Stomach (tissue), 9 donors: ENCODE results near the gene ZBTB32. TPM values are rescaled to one million over a fixed set of nuclear protein-coding genes. Genes with fewer than 3 reads are reported as not detected.
A peak's percentile ranks its signal among the peaks of the same experiment; 100 is the strongest.

Experiments used
- DNase-seq, 2 donors: peaks; one replicate each; pipeline versions ENCODE4 v3.0.0 to v3.0.0-alpha.2; 2013 to 2019
- H3K27ac ChIP-seq, 5 donors: fragments of 200-600 bp in 4 of 5; sonication (generic) in 4 of 5; one replicate each; pipeline ENCODE4 v1.5.1; 2013 to 2019; ENCODE audit warnings: mild to moderate bottlenecking in 1 of 5, moderate library complexity in 1 of 5
- H3K27me3 ChIP-seq, 3 donors: fragments of 200-600 bp; sonication (generic); one replicate each; pipeline ENCODE4 v1.5.1; 2017 to 2019; ENCODE audit warnings: mixed run types in 1 of 3
- H3K36me3 ChIP-seq, 4 donors: fragments of 200-600 bp; sonication (generic); 1 replicate in 3 of 4; 2 replicates in 1 of 4; pipeline ENCODE4 v1.5.1; 2016 to 2019
- H3K4me1 ChIP-seq, 4 donors: fragments of 200-600 bp; sonication (generic); one replicate each; pipeline ENCODE4 v1.5.1; 2016 to 2019
- H3K4me3 ChIP-seq, 4 donors: fragments of 200-600 bp; sonication (generic) in 3 of 4; one replicate each; pipeline ENCODE4 v1.5.1; 2016 to 2019; ENCODE audit warnings: mild to moderate bottlenecking in 1 of 4
- H3K9me3 ChIP-seq, 4 donors: fragments of 200-600 bp; sonication (generic); one replicate each; pipeline ENCODE4 v1.5.1; 2016 to 2019
- EP300 ChIP-seq: sonication (generic); formaldehyde crosslinking; IDR thresholded peaks from one replicate; pipeline ENCODE4 v1.6.1; 2017; ENCODE audit warnings: antibody characterized with exemption
- POLR2A ChIP-seq, 4 donors: fragments of 450-650 bp; IDR thresholded peaks; one replicate each; pipeline ENCODE4 v1.6.1; 2016; ENCODE audit warnings: antibody characterized with exemption in 4 of 4, control low read depth in 2 of 4, mild to moderate bottlenecking in 1 of 4, moderate library complexity in 1 of 4
- POLR2AphosphoS5 ChIP-seq, 3 donors: sonication (generic); formaldehyde crosslinking; IDR thresholded peaks; one replicate each; pipeline ENCODE4 v1.6.1; 2016; ENCODE audit warnings: antibody characterized with exemption in 3 of 3
- WGBS, 5 donors: extraction: QIAGEN DNeasy Blood & Tissue Kit in 3 of 5; methylation state at CpG; one replicate each; pipeline versions ENCODE4 v1.1.5 to v1.1.7; 2013 to 2018; 5-methylcytosine and 5-hydroxymethylcytosine counted together
- intact Hi-C: fragments of 100-400 bp; cut with DNase I; formaldehyde crosslinking; loops from one replicate; pipeline ENCODE4 v1.15.1; 2023; ENCODE audit warnings: low total_unique reads
- polyA plus RNA-seq, 3 donors: library from polyadenylated mRNA; stranded (reverse); fragments of 200-250 nt; gene quantifications; one replicate each; pipeline ENCODE4 v1.2.3, GENCODE V29; 2013
- total RNA-seq, 5 donors: library from RNA; depleted of rRNA; stranded (reverse); fragments of >200 nt; gene quantifications; one replicate each; pipeline versions ENCODE4 v1.1.0 to v1.2.3, GENCODE V29; 2014 to 2016
- TF ChIP-seq, protein P1 (sequence below), 7 experiments: fragments of 450-650 bp in 4 of 7; fragments of 200-600 bp in 3 of 7; sonication (generic) in 3 of 7; IDR thresholded peaks; one replicate each; pipeline ENCODE4 v1.5.1; 2016 to 2019; ENCODE audit warnings: antibody characterized with exemption in 7 of 7, control low read depth in 2 of 7, mild to moderate bottlenecking in 1 of 7
- donor health status: healthy with polysubstance abuse.
- donor health status: Bipolar disorder and iron deficiency.
- donor health status: healthy.

Gene ZBTB32
- total and polyA plus RNA-seq, 8 donors = 0.43 to 8.2 (median 0.46) TPM; not detected in 5

DNA sequence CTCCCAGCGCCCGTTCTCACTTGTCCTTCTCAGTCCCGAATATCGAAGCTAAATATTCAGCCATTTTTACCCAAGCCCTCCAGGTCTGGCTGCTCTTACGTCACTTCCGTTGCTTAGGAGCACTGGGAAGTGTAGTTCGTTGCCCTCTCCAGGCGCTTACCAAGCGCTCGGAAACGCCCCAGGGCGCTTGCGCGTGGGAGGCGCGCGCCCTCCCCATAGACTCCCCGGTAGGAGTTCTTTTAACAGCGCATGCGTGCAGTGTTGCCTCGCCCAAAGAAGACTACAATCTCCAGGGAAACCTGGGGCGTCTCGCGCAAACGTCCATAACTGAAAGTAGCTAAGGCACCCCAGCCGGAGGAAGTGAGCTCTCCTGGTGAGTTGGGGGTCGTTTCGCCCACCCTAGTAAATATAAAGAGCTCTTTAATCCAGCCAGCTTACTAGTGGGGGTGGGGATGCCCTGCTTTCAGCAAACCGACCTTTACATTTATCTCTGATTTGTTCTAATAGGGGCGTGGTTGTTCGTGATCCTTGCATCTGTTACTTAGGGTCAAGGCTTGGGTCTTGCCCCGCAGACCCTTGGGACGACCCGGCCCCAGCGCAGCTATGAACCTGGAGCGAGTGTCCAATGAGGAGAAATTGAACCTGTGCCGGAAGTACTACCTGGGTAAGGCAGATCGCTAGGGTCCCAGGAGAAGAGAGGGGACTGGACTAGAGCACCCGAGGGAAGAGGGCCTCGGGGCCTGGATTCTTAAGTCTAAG lies 41.1 kb downstream of the ZBTB32 start, which contains the start of the genes PSENEN and U2AF1L4:
PSENEN (plus strand) TSS at position 324 of the 759 bp plus-strand sequence; CDS start at position 604, 280 bp downstream.
U2AF1L4 (minus strand) TSS at position 91 of the 759 bp plus-strand sequence; CDS start at position 64, 27 bp downstream.
- intact Hi-C loops = no loop called here
- Histone ChIP-seq H3K4me3 (peak within 1 kb of the TSS; percentile 82 to 96 (median 87)), H3K36me3 (peaks cover 0 to 11% (median 8%) of the 10 kb centered on the region in 4 donors), H3K27ac (peak within 1 kb of the TSS; percentile 95 to 100 (median 100)), H3K27me3 (no peaks in the 10 kb centered on the region), H3K9me3 (no peaks in the 10 kb centered on the region), H3K4me1 (peaks cover 40 to 77% (median 58%) of the 10 kb centered on the region in 4 donors)
- TF ChIP-seq, protein P1, sequence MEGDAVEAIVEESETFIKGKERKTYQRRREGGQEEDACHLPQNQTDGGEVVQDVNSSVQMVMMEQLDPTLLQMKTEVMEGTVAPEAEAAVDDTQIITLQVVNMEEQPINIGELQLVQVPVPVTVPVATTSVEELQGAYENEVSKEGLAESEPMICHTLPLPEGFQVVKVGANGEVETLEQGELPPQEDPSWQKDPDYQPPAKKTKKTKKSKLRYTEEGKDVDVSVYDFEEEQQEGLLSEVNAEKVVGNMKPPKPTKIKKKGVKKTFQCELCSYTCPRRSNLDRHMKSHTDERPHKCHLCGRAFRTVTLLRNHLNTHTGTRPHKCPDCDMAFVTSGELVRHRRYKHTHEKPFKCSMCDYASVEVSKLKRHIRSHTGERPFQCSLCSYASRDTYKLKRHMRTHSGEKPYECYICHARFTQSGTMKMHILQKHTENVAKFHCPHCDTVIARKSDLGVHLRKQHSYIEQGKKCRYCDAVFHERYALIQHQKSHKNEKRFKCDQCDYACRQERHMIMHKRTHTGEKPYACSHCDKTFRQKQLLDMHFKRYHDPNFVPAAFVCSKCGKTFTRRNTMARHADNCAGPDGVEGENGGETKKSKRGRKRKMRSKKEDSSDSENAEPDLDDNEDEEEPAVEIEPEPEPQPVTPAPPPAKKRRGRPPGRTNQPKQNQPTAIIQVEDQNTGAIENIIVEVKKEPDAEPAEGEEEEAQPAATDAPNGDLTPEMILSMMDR (IDR thresholded peaks at IDR 0.05) = peak in 1 of 7 experiments; percentile 19
- TF ChIP-seq POLR2A (IDR thresholded peaks at IDR 0.05) = peak in 1 of 4 donors; percentile 6
- TF ChIP-seq POLR2AphosphoS5 (IDR thresholded peaks at IDR 0.05) = peak; percentile 61 to 89 (median 82)
- TF ChIP-seq EP300 = no peak
- DNase-seq = peak; percentile 98 to 100
- 0 to 1% (median 1%) methylated on average over 31 to 40 of the region's 40 CpGs for WGBS, 5 donors

DNA sequence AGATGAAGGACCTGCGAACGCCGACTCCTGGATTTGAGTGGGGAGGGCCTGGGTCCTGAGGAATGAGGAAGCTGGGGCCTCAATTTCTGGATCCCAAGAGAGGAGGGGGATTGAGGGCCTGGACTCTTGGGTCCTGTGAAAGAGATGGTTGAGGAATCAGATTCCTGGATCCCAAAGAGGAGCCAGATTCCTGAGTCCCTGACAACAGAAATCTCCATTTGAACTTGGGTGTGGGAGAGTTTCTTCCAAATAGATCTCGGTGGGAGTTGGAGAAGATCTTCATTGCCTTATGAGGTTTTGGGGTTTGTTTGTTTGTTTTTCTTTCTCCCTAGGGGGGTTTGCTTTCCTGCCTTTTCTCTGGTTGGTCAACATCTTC lies 41.7 kb downstream of the ZBTB32 start:
- Histone ChIP-seq H3K4me1 (peaks cover 35 to 77% (median 54%) of the 10 kb centered on the region in 4 donors), H3K36me3 (peaks cover 0 to 11% (median 9%) of the 10 kb centered on the region in 4 donors), H3K27ac (peak overlapping the region; percentile 67 to 100 (median 100)), H3K4me3 (peak overlapping the region; percentile 82 to 96 (median 87)), H3K27me3 (no peaks in the 10 kb centered on the region), H3K9me3 (no peaks in the 10 kb centered on the region)
- TF ChIP-seq POLR2A (IDR thresholded peaks at IDR 0.05) = no peak
- TF ChIP-seq EP300 = no peak
- TF ChIP-seq, protein P1 (IDR thresholded peaks at IDR 0.05) = no peak
- TF ChIP-seq POLR2AphosphoS5 (IDR thresholded peaks at IDR 0.05) = no peak
- DNase-seq = no peak
- WGBS, 5 donors = 3 to 17% (median 10%) methylated on average over 4 of the region's 4 CpGs
- intact Hi-C loops = no loop called here

DNA sequence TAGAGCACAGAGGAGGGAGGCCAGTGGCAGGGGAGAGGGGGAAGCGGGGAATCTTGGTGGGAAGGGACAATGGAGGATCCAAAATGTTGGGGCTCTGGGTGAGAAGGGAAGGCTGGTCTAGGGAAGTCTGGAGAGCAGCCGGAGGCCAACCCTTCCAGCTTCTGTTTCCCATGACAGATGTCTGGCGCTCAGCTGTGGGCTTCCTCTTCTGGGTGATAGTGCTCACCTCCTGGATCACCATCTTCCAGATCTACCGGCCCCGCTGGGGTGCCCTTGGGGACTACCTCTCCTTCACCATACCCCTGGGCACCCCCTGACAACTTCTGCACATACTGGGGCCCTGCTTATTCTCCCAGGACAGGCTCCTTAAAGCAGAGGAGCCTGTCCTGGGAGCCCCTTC lies 42.2 kb downstream of the ZBTB32 start:
- peaks cover 32 to 77% (median 49%) of the 10 kb centered on the region in 4 donors for H3K4me1 ChIP-seq
- intact Hi-C loops = no loop called here
- no peak for DNase-seq
- H3K4me3 ChIP-seq = peak overlapping the region in 2 of 4 donors; percentile 82 to 84
- H3K36me3 ChIP-seq = peaks cover 0 to 16% (median 10%) of the 10 kb centered on the region in 4 donors
- no peaks in the 10 kb centered on the region for H3K27me3 ChIP-seq
- TF ChIP-seq, protein P1 (IDR thresholded peaks at IDR 0.05) = no peak
- TF ChIP-seq POLR2AphosphoS5 (IDR thresholded peaks at IDR 0.05) (no peak), EP300 (no peak), POLR2A (IDR thresholded peaks at IDR 0.05) (no peak)
- H3K9me3 ChIP-seq = no peaks in the 10 kb centered on the region
- H3K27ac ChIP-seq = peak overlapping the region in 4 of 5 donors; percentile 99 to 100 (median 100)
- 81 to 95% (median 88%) methylated on average over 4 to 5 of the region's 5 CpGs for WGBS, 5 donors

DNA sequence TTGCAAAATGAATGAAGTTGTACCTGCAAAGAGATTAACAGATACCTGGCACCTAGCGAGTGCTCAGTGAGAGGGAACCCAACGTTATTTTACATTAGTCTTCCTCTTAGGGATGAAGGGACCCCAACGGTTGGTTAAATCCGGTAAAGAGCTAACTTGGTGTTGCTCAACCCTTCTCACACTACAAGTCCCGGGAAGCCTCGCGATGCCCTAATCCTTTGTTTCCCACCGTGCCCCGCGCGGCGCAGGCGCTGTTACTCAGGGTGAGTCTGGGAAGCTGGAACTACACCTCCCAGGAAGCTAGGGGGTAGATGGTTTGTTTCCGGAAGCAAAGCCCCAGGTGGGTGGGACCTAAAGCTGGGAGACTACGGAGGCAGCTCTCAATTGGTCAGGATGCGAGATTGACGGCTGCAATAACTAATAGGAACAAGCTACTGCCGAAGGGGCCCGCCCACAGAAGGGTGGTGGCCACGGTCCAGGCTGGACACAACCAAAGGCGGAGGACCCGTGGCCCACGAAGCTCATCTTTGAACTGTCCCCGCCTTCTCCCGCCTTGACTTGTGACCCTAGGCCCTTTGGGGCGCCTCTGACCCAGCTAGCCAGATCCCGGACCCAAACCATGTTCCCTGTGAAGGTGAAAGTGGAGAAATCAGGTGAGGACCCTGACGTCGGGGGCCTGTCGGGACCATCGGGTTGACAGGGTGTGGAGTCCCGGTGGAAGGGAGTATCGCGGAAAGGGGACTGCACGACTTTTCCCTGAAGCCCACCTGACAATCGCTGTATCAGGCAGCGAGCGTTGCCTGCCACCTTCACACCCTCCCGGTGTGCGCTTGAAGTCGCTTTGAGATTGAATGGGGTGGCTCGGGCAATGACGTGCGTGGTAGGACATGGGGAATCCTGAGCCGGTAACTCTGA lies 44.0 kb downstream of the ZBTB32 start, which contains the start of gene LIN37:
LIN37 (plus strand) TSS at position 471 of the 915 bp plus-strand sequence; CDS start at position 620, 149 bp downstream.
- TF ChIP-seq EP300 = no peak
- TF ChIP-seq POLR2AphosphoS5 (IDR thresholded peaks at IDR 0.05) = peak; percentile 77 to 93 (median 93)
- peak in 1 of 4 donors; percentile 83 for TF ChIP-seq POLR2A (IDR thresholded peaks at IDR 0.05)
- TF ChIP-seq, protein P1 (IDR thresholded peaks at IDR 0.05) = peak in 2 of 7 experiments; percentile 32 to 59
- intact Hi-C loops = no loop called here
- WGBS, 5 donors = 0 to 1% (median 0%) methylated on average over 44 to 45 of the region's 45 CpGs

More for the DNA sequence above, 44.0 kb downstream of the ZBTB32 start, which contains the start of gene LIN37:
- peak within 1 kb of the TSS; percentile 74 to 88 (median 86) for H3K27ac ChIP-seq
- peaks cover 9 to 25% (median 21%) of the 10 kb centered on the region in 4 donors for H3K36me3 ChIP-seq
- DNase-seq = peak; percentile 99 to 100
- H3K9me3 ChIP-seq = no peaks in the 10 kb centered on the region
- H3K4me3 ChIP-seq = peak within 1 kb of the TSS; percentile 81 to 97 (median 90)
- peaks cover 32 to 62% (median 46%) of the 10 kb centered on the region in 4 donors for H3K4me1 ChIP-seq
- H3K27me3 ChIP-seq = no peaks in the 10 kb centered on the region
